BJ (cell line): ENCODE measurements around the gene DLST. TPM values are rescaled to one million over a fixed set of nuclear protein-coding genes. Genes with fewer than 3 reads are reported as not detected.
A peak's percentile ranks its signal among the peaks of the same experiment; 100 is the strongest.

Experiments
- CTCF ChIA-PET: fragments of 350-600 bp; formaldehyde crosslinking; extraction: SDS; loops from one replicate; lab custom pipeline; 2021; ENCODE audit warnings: antibody characterized with exemption, inconsistent platforms; lab: Yijun Ruan, JAX
- POLR2A ChIA-PET: fragments of 300-600 bp; sonication (Branson Sonifier 250); formaldehyde crosslinking; extraction: SDS; loops from one replicate; lab custom pipeline; 2021; ENCODE audit warnings: antibody characterized with exemption; lab: Charles Lee
- DNase-seq: peaks from one replicate; pipeline ENCODE4 v3.0.0-alpha.2; 2011; ENCODE audit warnings: low read depth
- H3K27me3 ChIP-seq: 2 replicates; pipeline ENCODE4 v1.6.0; 2011; ENCODE audit warnings: low read length; ENCODE audit not compliant: control insufficient read depth, insufficient read depth
- H3K36me3 ChIP-seq: 2 replicates; pipeline ENCODE4 v1.5.1; 2011; ENCODE audit warnings: low read length; ENCODE audit not compliant: control insufficient read depth, insufficient read depth
- H3K4me3 ChIP-seq: 2 replicates; pipeline ENCODE4 v1.5.1; 2011; ENCODE audit warnings: low read depth, mild to moderate bottlenecking, control low read depth, low read length
- CTCF ChIP-seq: IDR thresholded peaks from 2 replicates; pipeline ENCODE4 v1.5.1; 2011; ENCODE audit warnings: low read depth, mild to moderate bottlenecking, control low read depth, inconsistent platforms, low read length, moderate library complexity; ENCODE audit not compliant: insufficient read depth
- polyA plus RNA-seq: library from polyadenylated mRNA; depleted of rRNA; stranded (reverse); fragments of >200 nt; gene quantifications from 2 replicates; pipeline ENCODE4 v1.2.3, GENCODE V29; 2011

Gene DLST
- polyA plus RNA-seq, 1 experiment = 150 TPM

GRCh38 chr14:74886001-74886400 lies 4.3 kb downstream of the DLST start:
- peak; percentile 97 for DNase-seq
- no peak for TF ChIP-seq CTCF
- POLR2A ChIA-PET = no interaction called here
- CTCF ChIA-PET = interaction anchor here (0.8 to 21.7 kb wide), 5 partner anchors 11 to 203 kb away, joined by 3 to 195 read pairs (median 9); no protein-coding TSS in a partner anchor
- Histone ChIP-seq H3K4me3 (no peak overlapping the region), H3K27me3 (no peaks in the 10 kb centered on the region), H3K36me3 (peaks cover 6% of the 10 kb centered on the region; the same call in 1 of the 2 replicates)

GRCh38 chr14:74888164-74889158 lies 6.7 kb downstream of the DLST start:
- H3K4me3 ChIP-seq = no peak overlapping the region
- no peak for TF ChIP-seq CTCF
- H3K36me3 ChIP-seq = peaks cover 15% of the 10 kb centered on the region
- DNase-seq = no peak
- ChIA-PET CTCF (interaction anchor here (0.6 to 2.9 kb wide), 6 partner anchors 8 to 219 kb away, joined by 3 to 21 read pairs (median 4); no protein-coding TSS in a partner anchor), POLR2A (no interaction called here)
- no peaks in the 10 kb centered on the region for H3K27me3 ChIP-seq

DNA sequence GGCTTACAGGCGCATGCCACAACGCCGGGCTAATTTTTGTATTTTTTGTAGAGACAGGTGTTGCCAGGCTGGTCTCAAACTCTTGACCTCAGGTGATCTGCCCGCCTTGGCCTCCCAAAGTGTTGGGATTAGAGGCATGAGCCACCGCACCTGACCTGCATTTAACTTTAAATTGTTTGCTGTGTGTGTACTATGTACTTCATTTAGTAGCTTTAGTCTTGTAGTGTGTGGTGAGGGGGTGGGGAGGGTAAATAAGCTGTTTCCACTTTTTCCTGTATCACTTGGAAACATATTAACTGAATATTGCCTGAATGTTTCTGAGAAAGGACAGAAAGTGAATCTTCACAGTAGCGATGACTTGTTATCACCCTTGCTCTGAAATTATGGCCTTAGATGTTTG lies 8.5 kb downstream of the DLST start:
- CTCF ChIA-PET = interaction anchor here (0.7 to 2.9 kb wide), 6 partner anchors 11 to 30 kb away, joined by 3 to 21 read pairs (median 4); no protein-coding TSS in a partner anchor
- POLR2A ChIA-PET = no interaction called here

DNA sequence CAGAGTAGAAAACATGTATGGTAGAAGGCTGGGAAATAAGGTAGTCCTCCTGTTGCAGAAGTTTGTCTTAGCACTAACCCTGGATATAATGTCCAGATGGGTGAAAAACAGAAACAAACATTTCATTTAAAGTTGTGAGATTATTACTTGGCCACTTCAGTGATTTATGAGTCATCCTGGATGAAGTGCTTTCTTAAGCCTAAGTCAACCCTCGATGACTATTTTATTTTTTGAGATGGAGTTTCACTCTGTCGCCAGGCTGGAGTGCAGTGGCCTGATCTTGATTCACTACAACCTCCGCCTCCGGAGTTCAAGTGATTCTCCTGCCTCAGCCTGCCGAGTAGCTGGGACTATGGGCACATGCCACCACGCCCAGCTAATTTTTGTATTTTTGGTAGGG lies 10.2 kb downstream of the DLST start:
- CTCF ChIA-PET = interaction anchor here (1.0 to 6.2 kb wide), 5 partner anchors 13 to 196 kb away, joined by 3 to 79 read pairs (median 4); no protein-coding TSS in a partner anchor
- Histone ChIP-seq H3K27me3 (no peaks in the 10 kb centered on the region), H3K36me3 (peaks cover 21% of the 10 kb centered on the region), H3K4me3 (no peak overlapping the region)
- TF ChIP-seq CTCF = no peak
- POLR2A ChIA-PET = no interaction called here
- no peak for DNase-seq

More for the DNA sequence above, 8.5 kb downstream of the DLST start:
- H3K36me3 ChIP-seq = peaks cover 19% of the 10 kb centered on the region
- no peak for TF ChIP-seq CTCF
- H3K4me3 ChIP-seq = no peak overlapping the region
- no peaks in the 10 kb centered on the region for H3K27me3 ChIP-seq
- DNase-seq = no peak

- no peaks in the 10 kb centered on the region for H3K27me3 ChIP-seq
- no peak for DNase-seq
- ChIA-PET CTCF (interaction anchor here (1.1 to 6.2 kb wide), 4 partner anchors 13 to 195 kb away, joined by 3 to 79 read pairs (median 12); no protein-coding TSS in a partner anchor), POLR2A (no interaction called here)
- peaks cover 24% of the 10 kb centered on the region for H3K36me3 ChIP-seq
- no peak for TF ChIP-seq CTCF
- H3K4me3 ChIP-seq = no peak overlapping the region
Observed at GRCh38 chr14:74892745-74893144, 11.0 kb downstream of the DLST start.
